ENCODE data around the gene TMEM63A. TPM values are rescaled to one million over a fixed set of nuclear protein-coding genes. Genes with fewer than 3 reads are reported as not detected.

Gene TMEM63A
- total and polyA plus RNA-seq, 2 of the 13 experiments (the other 11 are each of a cell fraction or from before 2014, with no cell fraction given) = 23.9 to 53.3 TPM

- 90% methylated on average over 2 of the region's 13 CpGs for WGBS (ENCODE audit: low lambda C conversion rate)
- peak; percentile 50 for FAIRE-seq
- H3K9me3 ChIP-seq (ENCODE audit: low read length) = peaks cover 5% of the 10 kb centered on the region; the same call in 1 of the 2 replicates
- peak; percentile 71 for DNase-seq (ENCODE audit: low spot score)
- H3K79me2 ChIP-seq (ENCODE audit: insufficient read depth, low read length) = no peaks in the 10 kb centered on the region
- POLR2A ChIA-PET = interaction anchor here (1.4 kb wide), 1 partner anchor 33 kb away, joined by 5 read pairs; no protein-coding TSS in a partner anchor
- no peak overlapping the region for H3K9ac ChIP-seq (ENCODE audit: insufficient read depth, low read depth, low read length)
- H3K4me3 ChIP-seq (replicated peaks in 1 of 3; ENCODE audit: insufficient read depth in 1 of 3, low read depth in 2 of 3, low read length in 3 of 3) = no peak overlapping the region
- peaks cover 4% of the 10 kb centered on the region; the same call in 1 of the 2 replicates for H4K20me1 ChIP-seq (ENCODE audit: insufficient read depth, low read length)
- BruUV-seq (replicated peaks) = no TSS peak
- CTCF ChIA-PET (ENCODE audit: low intra/inter-chr PET ratio, low total read pairs) = interaction anchor here (0.7 to 2.1 kb wide), 5 partner anchors 66 to 370 kb away, joined by 3 to 37 read pairs (median 3); partner anchors contain the start of gene SRP9
- peak; percentile 87 for ATAC-seq
- H2AFZ ChIP-seq (ENCODE audit: low read length) = no peak overlapping the region
- H3K4me1 ChIP-seq (ENCODE audit: insufficient read depth, low read length) = no peaks in the 10 kb centered on the region
- no peak overlapping the region for H3K4me2 ChIP-seq (ENCODE audit: low read depth, low read length)
- H3K36me3 ChIP-seq (replicated peaks in 1 of 2; ENCODE audit: control insufficient read depth in 1 of 2, insufficient read depth in 2 of 2, low read length in 2 of 2) = peaks cover 12 to 27% of the 10 kb centered on the region in 2 experiments
- H3K27me3 ChIP-seq (ENCODE audit: control insufficient read depth in 1 of 2, insufficient read depth in 2 of 2, low read length in 2 of 2) = no peaks in the 10 kb centered on the region
- intact Hi-C loops (cut with micrococcal nuclease; ENCODE audit: unreplicated experiment) (loop anchor here (1.0 to 2.0 kb wide), 4 partner anchors 33 to 371 kb away; partner anchors contain the start of gene SRP9), in situ Hi-C loops (cut with HindIII; ENCODE audit: extremely low pct_ligation_motif_present, low pct_unique_long_range_greater_than_20kb) (no loop called here)
- H3K27ac ChIP-seq (ENCODE audit: extremely low read length, insufficient read depth, low read length) = no peak overlapping the region
- TF ChIP-seq ZNF747 (CRISPR knock-in tag; IDR thresholded peaks at IDR 0.05; ENCODE audit: borderline replicate concordance) (no peak), ONECUT2 (CRISPR knock-in tag; IDR thresholded peaks at IDR 0.05) (no peak), PHB2 (IDR thresholded peaks at IDR 0.05; ENCODE audit: partially characterized antibody) (no peak), SALL2 (CRISPR knock-in tag; IDR thresholded peaks at IDR 0.05) (no peak), ZNF225 (CRISPR knock-in tag; IDR thresholded peaks at IDR 0.05) (0 out of 2 replicates have a peak, but pooled peaks have one; percentile 25), ZNF552 (CRISPR knock-in tag; IDR thresholded peaks at IDR 0.05; ENCODE audit: borderline replicate concordance) (no peak), ZNF501 (CRISPR knock-in tag; IDR thresholded peaks at IDR 0.05) (no peak), THRA (CRISPR knock-in tag; IDR thresholded peaks at IDR 0.05; ENCODE audit: borderline replicate concordance) (no peak), ARNTL (CRISPR knock-in tag; IDR thresholded peaks at IDR 0.05) (no peak), ZC3H13 (CRISPR knock-in tag; IDR thresholded peaks at IDR 0.05) (no peak), FUBP1 (CRISPR knock-in tag; IDR thresholded peaks at IDR 0.05; ENCODE audit: borderline replicate concordance) (no peak), HNRNPUL1 (IDR thresholded peaks at IDR 0.05; ENCODE audit: low read depth, low read length) (no peak), CCDC6 (CRISPR knock-in tag; IDR thresholded peaks at IDR 0.05) (no peak), PBX3 (CRISPR knock-in tag; IDR thresholded peaks at IDR 0.05; ENCODE audit: borderline replicate concordance) (no peak), HIVEP1 (CRISPR knock-in tag; IDR thresholded peaks at IDR 0.05) (no peak), ZNF703 (CRISPR knock-in tag; IDR thresholded peaks at IDR 0.05; ENCODE audit: borderline replicate concordance) (no peak), ZNF383 (CRISPR knock-in tag; IDR thresholded peaks at IDR 0.05; ENCODE audit: borderline replicate concordance) (0 out of 2 replicates have a peak, but pooled peaks have one; percentile 43), CREBL2 (CRISPR knock-in tag; IDR thresholded peaks at IDR 0.05; ENCODE audit: borderline replicate concordance) (no peak), HOXA5 (CRISPR knock-in tag; IDR thresholded peaks at IDR 0.05) (no peak), HDAC2 (CRISPR knock-in tag; IDR thresholded peaks at IDR 0.05) (0 out of 2 replicates have a peak, but pooled peaks have one; percentile 36)
Observed at GRCh38 chr1:225845571-225846259, 36.5 kb downstream of the TMEM63A start.

All from HepG2 (cell line).